ENCODE results near the gene CHRM2.

Gene CHRM2

GRCh38 chr7:137017221-137017620, 148.8 kb downstream of the CHRM2 start:
- H3K4me3 ChIP-seq (ENCODE audit: low read depth in 1 of 2, low read length in 2 of 2): no peak overlapping the region
- H3K9me3 ChIP-seq (ENCODE audit: insufficient read depth, low read length, severe bottlenecking): no peaks in the 10 kb centered on the region
- H3K9ac ChIP-seq (ENCODE audit: low read depth, low read length): no peak overlapping the region
- no peaks in the 10 kb centered on the region for H3K4me1 ChIP-seq (ENCODE audit: insufficient read depth, low read length)
- no peak overlapping the region for H2AFZ ChIP-seq (ENCODE audit: low read depth, low read length)
- no peak overlapping the region for H3K27ac ChIP-seq (ENCODE audit: low read length)
- no peak overlapping the region for H3K4me2 ChIP-seq (ENCODE audit: insufficient read depth, low read length)
- H3K27me3 ChIP-seq (ENCODE audit: insufficient read depth, low read length, poor library complexity): no peaks in the 10 kb centered on the region
- no peaks in the 10 kb centered on the region for H3K36me3 ChIP-seq (ENCODE audit: insufficient read depth, low read length)
- H4K20me1 ChIP-seq (ENCODE audit: insufficient read depth, low read length): no peaks in the 10 kb centered on the region
- TF ChIP-seq EZH2 (IDR thresholded peaks at IDR 0.05; ENCODE audit: borderline replicate concordance, low read depth, low read length, severe bottlenecking) (no peak), CTCF (IDR thresholded peaks at IDR 0.05; ENCODE audit: borderline replicate concordance, extremely low read depth, low read length, poor library complexity, severe bottlenecking) (no peak)
- no peaks in the 10 kb centered on the region for H3K79me2 ChIP-seq (ENCODE audit: insufficient read depth, low read length)
- DNase-seq: no peak
- no peak for ATAC-seq (ENCODE audit: insufficient read depth, low read depth)

- Histone ChIP-seq H3K4me1 (ENCODE audit: insufficient read depth, low read length) (no peaks in the 10 kb centered on the region), H2AFZ (ENCODE audit: low read depth, low read length) (no peak overlapping the region), H3K9me3 (ENCODE audit: insufficient read depth, low read length, severe bottlenecking) (no peaks in the 10 kb centered on the region), H3K27ac (ENCODE audit: low read length) (no peak overlapping the region), H3K36me3 (ENCODE audit: insufficient read depth, low read length) (no peaks in the 10 kb centered on the region), H3K9ac (ENCODE audit: low read depth, low read length) (no peak overlapping the region), H3K4me3 (ENCODE audit: low read depth in 1 of 2, low read length in 2 of 2) (no peak overlapping the region), H3K79me2 (ENCODE audit: insufficient read depth, low read length) (no peaks in the 10 kb centered on the region), H4K20me1 (ENCODE audit: insufficient read depth, low read length) (no peaks in the 10 kb centered on the region), H3K4me2 (ENCODE audit: insufficient read depth, low read length) (no peak overlapping the region), H3K27me3 (ENCODE audit: insufficient read depth, low read length, poor library complexity) (no peaks in the 10 kb centered on the region)
- TF ChIP-seq CTCF (IDR thresholded peaks at IDR 0.05; ENCODE audit: borderline replicate concordance, extremely low read depth, low read length, poor library complexity, severe bottlenecking) (no peak), EZH2 (IDR thresholded peaks at IDR 0.05; ENCODE audit: borderline replicate concordance, low read depth, low read length, severe bottlenecking) (no peak)
- ATAC-seq (ENCODE audit: insufficient read depth, low read depth): no peak
- no peak for DNase-seq
Observed at GRCh38 chr7:137018468-137018867, 150.0 kb downstream of the CHRM2 start.

- Histone ChIP-seq H3K4me1 (ENCODE audit: insufficient read depth, low read length) (no peaks in the 10 kb centered on the region), H3K79me2 (ENCODE audit: insufficient read depth, low read length) (no peaks in the 10 kb centered on the region), H3K9me3 (ENCODE audit: insufficient read depth, low read length, severe bottlenecking) (no peaks in the 10 kb centered on the region), H3K27ac (ENCODE audit: low read length) (no peak overlapping the region), H3K9ac (ENCODE audit: low read depth, low read length) (no peak overlapping the region), H4K20me1 (ENCODE audit: insufficient read depth, low read length) (no peaks in the 10 kb centered on the region), H3K4me2 (ENCODE audit: insufficient read depth, low read length) (no peak overlapping the region), H2AFZ (ENCODE audit: low read depth, low read length) (no peak overlapping the region), H3K36me3 (ENCODE audit: insufficient read depth, low read length) (no peaks in the 10 kb centered on the region), H3K4me3 (ENCODE audit: low read depth in 1 of 2, low read length in 2 of 2) (no peak overlapping the region), H3K27me3 (ENCODE audit: insufficient read depth, low read length, poor library complexity) (no peaks in the 10 kb centered on the region)
- ATAC-seq (ENCODE audit: insufficient read depth, low read depth) (no peak), DNase-seq (no peak)
- TF ChIP-seq EZH2 (IDR thresholded peaks at IDR 0.05; ENCODE audit: borderline replicate concordance, low read depth, low read length, severe bottlenecking): no peak
- TF ChIP-seq CTCF (IDR thresholded peaks at IDR 0.05; ENCODE audit: borderline replicate concordance, extremely low read depth, low read length, poor library complexity, severe bottlenecking): no peak
Observed at GRCh38 chr7:137020351-137020750, 151.9 kb downstream of the CHRM2 start.

All from DND-41 (cell line).